Body of pancreas (tissue), 4 donors: ENCODE results near the gene WDR93. TPM values are rescaled to one million over a fixed set of nuclear protein-coding genes. Genes with fewer than 3 reads are reported as not detected.

ENCODE experiments used
- ATAC-seq: fragments of 150-250 bp; one replicate; pipeline ENCODE4 v1.9.1; 2016
- DNase-seq, 4 donors: peaks; one replicate each; pipeline ENCODE4 v3.0.0-alpha.2; 2019
- H3K27ac ChIP-seq, 4 donors: fragments of 200-600 bp; sonication (generic); 1 replicate in 3 of 4; 2 replicates in 1 of 4; pipeline versions ENCODE4 v1.5.1 to v1.6.1; 2016 to 2019; ENCODE audit warnings: mild to moderate bottlenecking in 1 of 4, mixed read lengths in 1 of 4, moderate library complexity in 1 of 4
- H3K27me3 ChIP-seq, 2 donors: fragments of 200-600 bp; sonication (generic); one replicate each; pipeline ENCODE4 v1.6.0; 2016; ENCODE audit warnings: mild to moderate bottlenecking in 1 of 2
- H3K36me3 ChIP-seq, 2 donors: fragments of 200-600 bp; sonication (generic); replicated peaks in 1 of 2; 2 replicates each; pipeline ENCODE4 v1.5.1; 2016; ENCODE audit warnings: low read depth in 2 of 2; ENCODE audit not compliant: insufficient read depth in 1 of 2
- H3K4me1 ChIP-seq: fragments of 200-600 bp; sonication (generic); one replicate; pipeline ENCODE4 v1.6.0; 2016
- H3K4me3 ChIP-seq, 2 donors: fragments of 200-600 bp; sonication (generic); 1 replicate in 1 of 2; 2 replicates in 1 of 2; pipeline ENCODE4 v1.5.1; 2016 to 2019
- H3K9me3 ChIP-seq, 3 donors: fragments of 200-600 bp; sonication (generic); 1 replicate in 2 of 3; 2 replicates in 1 of 3; pipeline ENCODE4 v1.5.1; 2016
- CTCF ChIP-seq, 7 experiments: fragments of 450-650 bp in 4 of 7; fragments of 200-600 bp in 3 of 7; sonication (generic) in 3 of 7; IDR thresholded peaks; one replicate each; pipeline ENCODE4 v1.5.1; 2016 to 2019; ENCODE audit warnings: antibody characterized with exemption in 7 of 7
- POLR2A ChIP-seq, 3 donors: fragments of 450-650 bp; IDR thresholded peaks; one replicate each; pipeline ENCODE4 v1.6.1; 2016; ENCODE audit warnings: antibody characterized with exemption in 3 of 3, mild to moderate bottlenecking in 2 of 3
- whole genome bisulfite sequencing, 2 donors: methylation state at CpG; one replicate each; pipeline ENCODE4 v1.1.5; 2017; 5-methylcytosine and 5-hydroxymethylcytosine counted together
- intact Hi-C: fragments of 100-400 bp; cut with DNase I; formaldehyde crosslinking; loops from one replicate; pipeline ENCODE4 v1.15.1; 2023
- total RNA-seq, 2 donors: library from RNA; depleted of rRNA; stranded (reverse); fragments of >200 nt; gene quantifications; one replicate each; pipeline ENCODE4 v1.1.0, GENCODE V29; 2016

WDR93 gene
- total RNA-seq, 2 donors from 2014 or later = 0.66 TPM; not detected in 1

GRCh38 chr15:89747708-89748682 lies 57.4 kb downstream of the WDR93 start:
- Histone ChIP-seq H3K27me3 (no peaks in the 10 kb centered on the region), H3K9me3 (no peaks in the 10 kb centered on the region), H3K27ac (no peak overlapping the region), H3K4me1 (peaks cover 28% of the 10 kb centered on the region), H3K4me3 (no peak overlapping the region), H3K36me3 (no peaks in the 10 kb centered on the region)
- ATAC-seq (no peak), DNase-seq (no peak)
- 80 to 82% methylated on average over 19 to 28 of the region's 28 CpGs for WGBS, 2 donors
- intact Hi-C loops = loop anchor here (5.0 kb wide), 2 partner anchors 101 to 139 kb away; no protein-coding TSS in a partner anchor
- TF ChIP-seq POLR2A (IDR thresholded peaks at IDR 0.05) (no peak), CTCF (IDR thresholded peaks at IDR 0.05) (no peak)

- TF ChIP-seq CTCF (IDR thresholded peaks at IDR 0.05) (no peak), POLR2A (IDR thresholded peaks at IDR 0.05) (no peak)
- no peak for DNase-seq
- WGBS, 2 donors = 90 to 92% methylated on average over 7 of the region's 7 CpGs
- peaks cover 28% of the 10 kb centered on the region for H3K4me1 ChIP-seq
- no peaks in the 10 kb centered on the region for H3K9me3 ChIP-seq
- H3K27me3 ChIP-seq = no peaks in the 10 kb centered on the region
- H3K4me3 ChIP-seq = no peak overlapping the region
- intact Hi-C loops = loop anchor here (5.0 kb wide), 2 partner anchors 102 to 138 kb away; no protein-coding TSS in a partner anchor
- no peaks in the 10 kb centered on the region for H3K36me3 ChIP-seq
- no peak overlapping the region for H3K27ac ChIP-seq
- ATAC-seq = no peak
These were observed 58.4 kb downstream of the WDR93 start for GRCh38 chr15:89749054-89749453.

- intact Hi-C loops = loop anchor here (5.0 kb wide), 2 partner anchors 102 to 138 kb away; no protein-coding TSS in a partner anchor
- ATAC-seq (no peak), DNase-seq (no peak)
- no peak overlapping the region for H3K4me3 ChIP-seq
- TF ChIP-seq CTCF (IDR thresholded peaks at IDR 0.05) (no peak), POLR2A (IDR thresholded peaks at IDR 0.05) (no peak)
- peaks cover 28% of the 10 kb centered on the region for H3K4me1 ChIP-seq
- no peak overlapping the region for H3K27ac ChIP-seq
- H3K9me3 ChIP-seq = no peaks in the 10 kb centered on the region
- WGBS, 2 donors = 40 to 65% methylated on average over 4 of the region's 4 CpGs
- no peaks in the 10 kb centered on the region for H3K36me3 ChIP-seq
- H3K27me3 ChIP-seq = no peaks in the 10 kb centered on the region
These were observed 58.9 kb downstream of the WDR93 start for GRCh38 chr15:89749526-89749925.

- ATAC-seq (peak; percentile 21), DNase-seq (peak; percentile 34 to 53 (median 46))
- intact Hi-C loops = loop anchor here (5.0 kb wide), 2 partner anchors 103 to 137 kb away; no protein-coding TSS in a partner anchor
- Histone ChIP-seq H3K27me3 (no peaks in the 10 kb centered on the region), H3K9me3 (no peaks in the 10 kb centered on the region), H3K36me3 (no peaks in the 10 kb centered on the region), H3K4me3 (peak overlapping the region; percentile 30 to 57), H3K27ac (peak overlapping the region; percentile 71 to 85 (median 79)), H3K4me1 (peaks cover 28% of the 10 kb centered on the region)
- WGBS, 2 donors = 9% methylated on average over 29 of the region's 41 CpGs; no CpG with 5 or more reads in 1 of the 2 donors
- TF ChIP-seq POLR2A (IDR thresholded peaks at IDR 0.05) (no peak), CTCF (IDR thresholded peaks at IDR 0.05) (no peak)
These were observed 59.4 kb downstream of the WDR93 start for GRCh38 chr15:89749951-89750559.
